Measurements from ENCODE around the gene FGF3.

DNA sequence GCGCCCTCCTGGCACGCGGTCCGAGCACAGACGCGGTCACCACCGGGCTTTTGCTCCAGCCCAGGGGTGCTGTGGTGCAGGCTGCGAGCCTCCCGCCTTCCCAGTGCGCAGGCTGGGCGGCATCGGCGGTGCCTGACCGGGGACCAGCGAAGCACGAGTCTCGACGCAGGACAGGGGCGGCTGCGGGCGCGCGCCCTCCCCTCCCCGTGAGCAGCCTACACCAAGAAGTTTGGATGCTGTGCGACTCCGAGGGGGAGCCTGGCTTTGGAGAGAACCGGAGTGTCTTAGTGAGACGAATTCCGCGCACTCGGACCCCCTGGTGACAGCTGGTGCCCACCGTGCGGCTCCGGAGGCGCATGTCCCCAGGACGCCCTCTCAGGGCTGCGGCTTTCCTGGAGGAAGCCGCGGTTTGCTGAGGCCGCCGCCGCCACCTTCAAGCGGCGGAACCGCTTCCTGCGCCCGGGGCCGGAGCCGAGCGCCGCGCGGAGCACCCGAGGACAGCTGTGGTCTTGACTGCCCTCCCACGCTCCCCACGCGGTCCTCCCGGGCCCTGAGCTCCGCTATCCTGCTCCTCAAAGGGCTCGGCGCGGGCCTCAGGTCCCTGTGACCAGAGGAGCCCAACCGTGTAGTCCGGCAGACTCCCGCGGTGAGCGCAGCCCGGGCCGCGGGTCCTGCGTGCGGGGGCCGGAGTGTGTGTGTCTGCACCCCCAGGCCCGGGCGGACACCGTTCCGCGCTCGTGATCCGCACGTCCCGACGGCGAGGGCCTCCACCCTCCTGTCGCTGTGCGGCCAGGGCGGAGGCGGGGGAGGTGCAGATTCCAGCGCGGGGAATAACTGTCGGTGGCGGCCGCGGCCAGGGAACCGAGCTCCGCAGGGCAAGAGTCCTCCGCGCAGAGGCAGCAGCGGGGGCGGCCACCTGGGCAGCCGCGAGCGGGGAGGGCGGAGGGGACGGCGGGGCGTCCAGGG lies 1.7 kb downstream of the FGF3 start:
- TF ChIP-seq, protein P1, sequence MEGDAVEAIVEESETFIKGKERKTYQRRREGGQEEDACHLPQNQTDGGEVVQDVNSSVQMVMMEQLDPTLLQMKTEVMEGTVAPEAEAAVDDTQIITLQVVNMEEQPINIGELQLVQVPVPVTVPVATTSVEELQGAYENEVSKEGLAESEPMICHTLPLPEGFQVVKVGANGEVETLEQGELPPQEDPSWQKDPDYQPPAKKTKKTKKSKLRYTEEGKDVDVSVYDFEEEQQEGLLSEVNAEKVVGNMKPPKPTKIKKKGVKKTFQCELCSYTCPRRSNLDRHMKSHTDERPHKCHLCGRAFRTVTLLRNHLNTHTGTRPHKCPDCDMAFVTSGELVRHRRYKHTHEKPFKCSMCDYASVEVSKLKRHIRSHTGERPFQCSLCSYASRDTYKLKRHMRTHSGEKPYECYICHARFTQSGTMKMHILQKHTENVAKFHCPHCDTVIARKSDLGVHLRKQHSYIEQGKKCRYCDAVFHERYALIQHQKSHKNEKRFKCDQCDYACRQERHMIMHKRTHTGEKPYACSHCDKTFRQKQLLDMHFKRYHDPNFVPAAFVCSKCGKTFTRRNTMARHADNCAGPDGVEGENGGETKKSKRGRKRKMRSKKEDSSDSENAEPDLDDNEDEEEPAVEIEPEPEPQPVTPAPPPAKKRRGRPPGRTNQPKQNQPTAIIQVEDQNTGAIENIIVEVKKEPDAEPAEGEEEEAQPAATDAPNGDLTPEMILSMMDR (conservative IDR thresholded peaks at IDR 0.05 in 1 of 2, IDR thresholded peaks at IDR 0.05 in 1 of 2; ENCODE audit: extremely low read depth in 1 of 2, insufficient read depth in 1 of 2, low read depth in 1 of 2, low read length in 2 of 2): no peak
- peak; percentile 34 for TF ChIP-seq EZH2 (IDR thresholded peaks at IDR 0.05; ENCODE audit: borderline replicate concordance, low read length)
